ENCODE results near the gene GYPE. TPM values are rescaled to one million over a fixed set of nuclear protein-coding genes. Genes with fewer than 3 reads are reported as not detected.
A peak's percentile ranks its signal among the peaks of the same experiment; 100 is the strongest.
"Not testable (repeated sequence)": the region's sequence is repeated elsewhere in the genome, so short reads cannot be mapped to it uniquely, and the experiment has no call there.

The GYPE gene
- total RNA-seq, result 1 to 10 TPM; 1.9 to 2.7 TPM

- not testable (repeated sequence) for H3K9me3 Mint-ChIP-seq, H3K27ac Mint-ChIP-seq, H3K4me3 Mint-ChIP-seq, H3K27me3 Mint-ChIP-seq, DNase-seq
- Mint-ChIP-seq H3K36me3 (peaks cover 17% of the 10 kb centered on the region), H3K4me1 (peaks cover 14% of the 10 kb centered on the region)
Observed at GRCh38 chr4:143905440-143905839, at the start of gene GYPE. Gene GYPE (minus strand): TSS chr4:143905559. CDS start chr4:143905507, 52 bp downstream.

- H3K4me1 Mint-ChIP-seq, DNase-seq, H3K36me3 Mint-ChIP-seq, H3K9me3 Mint-ChIP-seq, H3K27ac Mint-ChIP-seq, H3K4me3 Mint-ChIP-seq, H3K27me3 Mint-ChIP-seq: not testable (repeated sequence)
Observed at GRCh38 chr4:143951458-143951972, 46.2 kb upstream of the GYPE start.

GRCh38 chr4:143950967-143951366 lies 45.6 kb upstream of the GYPE start:
- DNase-seq, H3K4me3 Mint-ChIP-seq, H3K9me3 Mint-ChIP-seq, H3K4me1 Mint-ChIP-seq, H3K27ac Mint-ChIP-seq, H3K36me3 Mint-ChIP-seq, H3K27me3 Mint-ChIP-seq: not testable (repeated sequence)

GRCh38 chr4:143950185-143950584 lies 44.8 kb upstream of the GYPE start:
- H3K4me3 Mint-ChIP-seq, H3K27ac Mint-ChIP-seq, H3K27me3 Mint-ChIP-seq, H3K36me3 Mint-ChIP-seq, H3K9me3 Mint-ChIP-seq, DNase-seq, H3K4me1 Mint-ChIP-seq: not testable (repeated sequence)

- DNase-seq, H3K4me1 Mint-ChIP-seq, H3K27ac Mint-ChIP-seq, H3K4me3 Mint-ChIP-seq, H3K9me3 Mint-ChIP-seq, H3K36me3 Mint-ChIP-seq, H3K27me3 Mint-ChIP-seq: not testable (repeated sequence)
Observed at GRCh38 chr4:143947493-143947892, 42.1 kb upstream of the GYPE start.

- not testable (repeated sequence) for H3K27me3 Mint-ChIP-seq, H3K36me3 Mint-ChIP-seq, H3K4me1 Mint-ChIP-seq, H3K4me3 Mint-ChIP-seq, H3K9me3 Mint-ChIP-seq, H3K27ac Mint-ChIP-seq, DNase-seq
Observed at GRCh38 chr4:143940708-143941107, 35.3 kb upstream of the GYPE start.

- no peaks in the 10 kb centered on the region for H3K27me3 Mint-ChIP-seq
- H3K9me3 Mint-ChIP-seq, result no peaks in the 10 kb centered on the region
- no peak overlapping the region for H3K27ac Mint-ChIP-seq
- DNase-seq, result no peak
- H3K36me3 Mint-ChIP-seq, result peaks cover 1% of the 10 kb centered on the region
- peaks cover 4% of the 10 kb centered on the region for H3K4me1 Mint-ChIP-seq
- H3K4me3 Mint-ChIP-seq, result no peak overlapping the region
Observed at GRCh38 chr4:143939528-143939927, 34.2 kb upstream of the GYPE start.

GRCh38 chr4:143938890-143939289 lies 33.5 kb upstream of the GYPE start:
- not testable (repeated sequence) for H3K27me3 Mint-ChIP-seq, DNase-seq, H3K9me3 Mint-ChIP-seq, H3K4me1 Mint-ChIP-seq, H3K36me3 Mint-ChIP-seq, H3K4me3 Mint-ChIP-seq, H3K27ac Mint-ChIP-seq

GRCh38 chr4:143921181-143921580 lies 15.8 kb upstream of the GYPE start:
- peak; percentile 3 for DNase-seq
- H3K27me3 Mint-ChIP-seq, result no peaks in the 10 kb centered on the region
- peaks cover 13% of the 10 kb centered on the region for H3K4me1 Mint-ChIP-seq
- H3K4me3 Mint-ChIP-seq, result no peak overlapping the region
- no peaks in the 10 kb centered on the region for H3K9me3 Mint-ChIP-seq
- no peak overlapping the region for H3K27ac Mint-ChIP-seq
- H3K36me3 Mint-ChIP-seq, result no peaks in the 10 kb centered on the region

GRCh38 chr4:143916485-143916884 lies 11.1 kb upstream of the GYPE start:
- H3K27ac Mint-ChIP-seq, result not testable (repeated sequence)

GRCh38 chr4:143912478-143912877 lies 7.1 kb upstream of the GYPE start:
- not testable (repeated sequence) for H3K36me3 Mint-ChIP-seq, DNase-seq, H3K9me3 Mint-ChIP-seq, H3K27me3 Mint-ChIP-seq
- Mint-ChIP-seq H3K27ac (peak overlapping the region; percentile 87), H3K4me3 (peak overlapping the region; percentile 83), H3K4me1 (peaks cover 10% of the 10 kb centered on the region)

More at GRCh38 chr4:143916485-143916884, 11.1 kb upstream of the GYPE start:
- H3K27me3 Mint-ChIP-seq, H3K9me3 Mint-ChIP-seq, H3K36me3 Mint-ChIP-seq, DNase-seq, H3K4me3 Mint-ChIP-seq: not testable (repeated sequence)
- H3K4me1 Mint-ChIP-seq, result peaks cover 18% of the 10 kb centered on the region

GRCh38 chr4:143911528-143912417 lies 6.4 kb upstream of the GYPE start:
- peak; percentile 67 for DNase-seq
- Mint-ChIP-seq H3K4me3 (peak overlapping the region; percentile 83), H3K36me3 (peaks cover 12% of the 10 kb centered on the region), H3K27ac (peak overlapping the region; percentile 87), H3K4me1 (peaks cover 14% of the 10 kb centered on the region)
- H3K27me3 Mint-ChIP-seq, H3K9me3 Mint-ChIP-seq: not testable (repeated sequence)

GRCh38 chr4:143910906-143911305 lies 5.5 kb upstream of the GYPE start:
- not testable (repeated sequence) for H3K27me3 Mint-ChIP-seq, H3K27ac Mint-ChIP-seq, DNase-seq, H3K9me3 Mint-ChIP-seq
- H3K36me3 Mint-ChIP-seq, result peaks cover 15% of the 10 kb centered on the region
- H3K4me1 Mint-ChIP-seq, result peaks cover 16% of the 10 kb centered on the region
- peak overlapping the region; percentile 83 for H3K4me3 Mint-ChIP-seq

GRCh38 chr4:143907811-143908210 lies 2.5 kb upstream of the GYPE start:
- H3K9me3 Mint-ChIP-seq, H3K4me3 Mint-ChIP-seq, H3K27ac Mint-ChIP-seq, H3K27me3 Mint-ChIP-seq: not testable (repeated sequence)
- peak; percentile 4 for DNase-seq
- H3K4me1 Mint-ChIP-seq, result peaks cover 18% of the 10 kb centered on the region
- peaks cover 15% of the 10 kb centered on the region for H3K36me3 Mint-ChIP-seq

GRCh38 chr4:143904431-143904830 lies 928 bp downstream of the GYPE start:
- H3K27ac Mint-ChIP-seq, H3K27me3 Mint-ChIP-seq, DNase-seq, H3K4me3 Mint-ChIP-seq, H3K9me3 Mint-ChIP-seq: not testable (repeated sequence)
- Mint-ChIP-seq H3K36me3 (peaks cover 12% of the 10 kb centered on the region), H3K4me1 (peaks cover 14% of the 10 kb centered on the region)

GRCh38 chr4:143890323-143890722 lies 15.0 kb downstream of the GYPE start:
- H3K9me3 Mint-ChIP-seq, H3K27me3 Mint-ChIP-seq, H3K4me3 Mint-ChIP-seq, H3K4me1 Mint-ChIP-seq, H3K27ac Mint-ChIP-seq, DNase-seq, H3K36me3 Mint-ChIP-seq: not testable (repeated sequence)

All from activated naive CD8-positive, alpha-beta T cell treated with anti-CD3 and anti-CD28 coated beads for 36 hours (primary cell).